GM19099 (cell line): ENCODE results near the gene KNL1.
A peak's percentile ranks its signal among the peaks of the same experiment; 100 is the strongest.

Source experiments
- POLR2A ChIP-seq: IDR thresholded peaks from 3 replicates; pipeline ENCODE4 v1.6.1; 2011; ENCODE audit warnings: low read depth; ENCODE audit not compliant: insufficient read length; ENCODE audit errors: extremely low read depth

The KNL1 gene

DNA sequence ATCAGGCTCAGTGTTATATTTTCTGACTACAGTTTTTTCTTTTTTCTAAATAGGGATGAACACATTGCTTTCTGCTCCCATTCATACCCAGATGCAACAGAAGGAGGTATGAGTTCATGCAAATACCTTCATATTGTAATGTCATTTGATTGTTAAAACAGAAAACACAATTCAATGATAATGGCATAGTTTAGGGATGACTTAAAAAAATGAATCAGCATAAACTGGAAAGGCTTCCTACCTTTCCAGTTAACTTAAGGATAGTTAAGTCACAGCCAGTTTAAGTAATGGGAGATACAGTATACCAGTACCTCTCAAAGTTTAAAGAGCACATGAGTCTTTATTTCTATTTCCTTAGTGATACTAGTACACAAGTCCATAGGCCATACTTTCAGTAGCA is 24.9 kb downstream of the KNL1 start:
- no peak for TF ChIP-seq POLR2A

DNA sequence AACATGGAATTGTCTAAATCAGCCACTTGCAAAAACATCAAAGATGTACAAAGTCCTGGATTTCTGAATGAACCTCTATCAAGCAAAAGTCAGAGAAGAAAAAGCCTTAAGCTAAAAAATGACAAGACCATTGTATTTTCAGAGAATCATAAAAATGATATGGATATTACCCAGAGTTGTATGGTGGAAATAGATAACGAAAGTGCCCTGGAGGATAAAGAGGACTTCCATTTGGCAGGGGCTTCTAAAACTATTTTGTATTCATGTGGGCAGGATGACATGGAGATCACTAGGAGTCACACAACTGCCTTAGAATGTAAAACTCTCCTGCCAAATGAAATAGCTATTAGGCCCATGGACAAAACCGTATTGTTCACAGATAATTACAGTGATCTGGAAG is 29.3 kb downstream of the KNL1 start:
- TF ChIP-seq POLR2A: no peak

DNA sequence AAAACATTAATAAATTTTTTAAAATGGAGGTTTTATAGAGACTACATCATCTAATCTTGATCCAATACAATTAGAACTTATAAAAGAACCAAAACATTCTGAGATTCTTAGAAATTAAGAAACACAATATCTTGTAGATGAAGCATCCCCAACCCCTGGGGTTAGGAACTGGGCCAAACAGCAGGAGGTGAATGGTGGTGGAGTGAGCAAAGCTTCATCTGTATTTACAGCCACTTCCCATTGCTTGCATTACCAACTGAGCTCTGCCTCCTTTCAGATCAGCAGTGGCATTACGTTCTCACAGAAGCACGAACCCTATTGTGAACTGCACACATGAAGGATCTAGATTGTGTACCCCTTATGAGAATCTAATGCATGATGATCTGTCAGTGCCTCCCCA is 36.3 kb downstream of the KNL1 start:
- no peak for TF ChIP-seq POLR2A

DNA sequence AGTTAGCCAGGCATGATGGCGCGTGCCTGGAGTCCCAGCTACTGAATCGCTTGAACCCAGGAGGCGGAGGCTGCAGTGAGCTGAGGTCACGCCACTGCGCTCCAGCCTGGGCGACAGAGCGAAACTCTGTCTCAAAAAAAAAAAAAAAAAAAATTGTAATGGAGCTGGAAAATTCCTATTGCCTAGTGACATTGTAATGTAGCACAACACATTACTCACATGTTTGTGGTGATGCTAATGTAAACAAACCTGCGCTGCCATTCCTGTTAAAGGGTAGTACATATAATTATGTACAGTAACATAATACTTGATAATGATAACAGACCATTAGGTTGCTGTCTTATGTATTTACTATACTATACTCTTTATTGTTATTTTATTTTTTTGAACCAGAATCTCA is 39.1 kb downstream of the KNL1 start:
- no peak for TF ChIP-seq POLR2A

GRCh38 chr15:40637221-40637745 is 43.2 kb downstream of the KNL1 start:
- no peak for TF ChIP-seq POLR2A

GRCh38 chr15:40639677-40640076 is 45.6 kb downstream of the KNL1 start:
- TF ChIP-seq POLR2A: no peak

GRCh38 chr15:40647523-40647922 is 53.5 kb downstream of the KNL1 start:
- TF ChIP-seq POLR2A: no peak

- TF ChIP-seq POLR2A: no peak
These were observed 56.4 kb downstream of the KNL1 start for GRCh38 chr15:40650479-40650878.

- TF ChIP-seq POLR2A: no peak
These were observed 66.6 kb downstream of the KNL1 start for GRCh38 chr15:40660686-40661085.

GRCh38 chr15:40664909-40665308 is 70.9 kb downstream of the KNL1 start:
- no peak for TF ChIP-seq POLR2A

DNA sequence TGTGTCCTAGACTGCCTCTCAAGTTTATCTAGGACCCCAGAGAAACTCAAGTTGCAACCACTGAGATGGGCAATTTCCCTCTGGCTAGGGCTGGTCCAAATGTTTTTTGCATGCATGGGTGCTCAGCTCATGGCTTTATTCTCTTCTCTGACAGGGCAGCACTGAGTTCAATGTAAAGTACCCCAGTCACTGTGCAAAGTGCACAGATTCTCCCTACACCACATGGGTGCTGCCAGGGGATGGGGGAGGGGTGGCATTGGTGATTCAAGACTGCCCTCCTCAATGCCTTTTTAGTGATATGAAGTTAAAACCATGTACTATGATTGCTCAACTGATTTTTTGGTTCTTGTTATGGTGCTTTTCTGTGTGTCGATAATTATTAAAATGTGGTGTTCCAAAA is 86.1 kb downstream of the KNL1 start:
- no peak for TF ChIP-seq POLR2A

DNA sequence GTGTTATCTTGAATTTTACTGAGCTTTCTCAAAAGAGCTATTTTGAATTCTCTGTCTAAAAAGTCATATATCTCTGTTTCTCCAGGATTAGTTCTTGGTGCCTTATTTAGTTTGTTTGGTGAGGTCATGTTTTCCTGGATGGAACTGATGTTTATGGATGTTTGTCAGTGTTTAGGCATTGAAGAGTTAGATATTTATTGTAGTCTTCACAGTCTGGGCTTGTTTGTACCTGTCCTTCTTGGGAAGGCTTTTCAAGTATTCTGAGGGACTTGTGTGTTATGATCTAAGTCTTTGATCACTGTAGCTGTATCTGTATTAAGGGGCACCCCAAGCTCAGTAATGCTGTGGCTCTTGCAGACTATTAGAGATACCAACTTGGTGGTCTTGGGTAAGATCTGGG is 90.3 kb downstream of the KNL1 start:
- no peak for TF ChIP-seq POLR2A

DNA sequence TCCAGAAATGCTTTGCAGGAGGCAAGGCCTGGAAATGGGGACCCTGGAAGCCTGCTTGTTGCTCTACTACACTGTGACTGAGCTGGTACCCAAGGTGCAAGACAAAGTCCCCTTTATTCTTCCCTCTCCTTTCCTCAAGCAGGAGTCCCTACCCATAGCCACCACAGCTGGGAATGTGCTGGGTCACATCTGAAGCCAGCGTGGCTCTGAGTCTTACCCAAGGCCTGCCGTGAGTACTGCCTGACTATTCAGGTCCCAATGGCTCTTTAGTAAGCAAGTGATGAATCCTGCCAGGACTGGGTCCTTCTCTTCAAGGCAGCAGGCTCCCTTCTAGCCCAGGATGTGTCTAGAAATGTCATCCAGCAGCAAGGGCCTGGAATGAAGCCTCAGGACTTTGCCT is 91.3 kb downstream of the KNL1 start:
- no peak for TF ChIP-seq POLR2A

DNA sequence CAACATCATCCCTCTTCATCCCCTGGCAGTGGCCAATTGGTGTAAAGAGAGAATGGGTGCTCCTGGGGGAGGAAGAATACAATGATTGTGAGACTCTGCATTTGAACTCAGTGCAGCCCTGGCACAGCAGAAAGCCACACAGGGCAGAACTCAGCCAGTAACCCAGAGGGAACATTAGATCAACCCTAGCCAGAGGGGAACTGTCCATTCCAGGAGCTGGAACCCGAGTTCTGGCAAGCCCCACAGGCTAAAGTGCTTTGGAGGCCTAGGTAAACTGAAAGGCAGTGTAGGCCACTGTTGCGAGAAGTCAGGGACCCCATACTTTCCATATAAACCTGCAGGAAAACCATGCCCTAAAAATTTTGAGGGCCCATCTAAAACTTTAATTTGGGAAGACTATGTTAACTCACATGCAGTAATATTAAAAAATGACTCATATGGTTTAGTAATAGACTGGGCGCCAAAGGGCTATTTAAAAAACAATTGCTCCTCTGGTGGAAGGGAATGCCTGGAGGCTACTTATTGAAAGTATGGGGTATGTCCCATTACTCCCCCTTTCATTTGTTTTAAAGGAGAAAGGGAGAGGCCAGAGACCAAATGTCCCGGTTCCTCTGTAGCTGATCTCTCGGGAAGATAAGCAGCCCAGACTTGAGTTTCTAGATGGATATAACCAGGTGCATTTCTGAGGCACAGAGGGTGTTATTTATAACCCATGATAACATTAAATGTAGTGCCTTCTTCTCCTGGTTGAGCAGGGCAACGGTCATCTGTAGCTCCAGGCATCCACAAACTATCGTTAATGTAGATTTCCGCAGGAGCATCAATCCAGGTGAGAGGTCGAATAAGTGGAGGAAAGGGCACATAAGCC is 95.1 kb downstream of the KNL1 start:
- no peak for TF ChIP-seq POLR2A

- no peak for TF ChIP-seq POLR2A
These were observed 97.7 kb downstream of the KNL1 start for GRCh38 chr15:40691737-40692136.

- peak; percentile 41 for TF ChIP-seq POLR2A
These were observed 100.0 kb downstream of the KNL1 start for GRCh38 chr15:40693904-40694687.

DNA sequence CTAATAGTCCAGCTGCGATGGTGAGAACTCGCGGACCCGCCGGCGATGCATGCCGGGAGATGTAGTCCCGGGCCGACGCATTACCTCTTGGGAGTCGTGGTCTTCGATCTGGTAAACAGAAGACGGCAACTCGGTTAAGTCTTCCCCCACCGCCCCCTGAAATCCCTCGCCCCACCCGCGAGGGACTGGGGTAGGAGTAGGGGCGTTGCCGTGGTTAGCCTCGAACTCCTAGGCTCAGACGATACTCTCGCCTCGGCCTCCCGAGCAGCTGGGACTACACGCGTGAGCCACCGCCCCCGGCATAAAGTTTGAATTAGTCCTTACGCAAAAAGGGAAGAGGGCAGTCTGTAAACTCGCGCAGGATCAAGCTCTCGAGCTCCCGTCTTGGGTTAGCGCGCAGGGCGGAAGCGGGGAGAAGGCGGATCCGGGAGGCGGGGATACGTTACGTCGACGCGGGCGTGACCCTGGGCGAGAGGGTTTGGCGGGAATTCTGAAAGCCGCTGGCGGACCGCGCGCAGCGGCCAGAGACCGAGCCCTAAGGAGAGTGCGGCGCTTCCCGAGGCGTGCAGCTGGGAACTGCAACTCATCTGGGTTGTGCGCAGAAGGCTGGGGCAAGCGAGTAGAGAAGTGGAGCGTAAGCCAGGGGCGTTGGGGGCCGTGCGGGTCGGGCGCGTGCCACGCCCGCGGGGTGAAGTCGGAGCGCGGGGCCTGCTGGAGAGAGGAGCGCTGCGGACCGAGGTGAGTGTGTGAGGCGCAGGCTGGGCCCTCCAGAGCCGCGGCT is 100.8 kb downstream of the KNL1 start, which contains the start of gene RAD51:
TSS of gene RAD51 (plus strand) at position 487 of the 781 bp plus-strand sequence. CDS start 3,585 bp downstream, outside the sequence.
- TF ChIP-seq POLR2A: peak; percentile 83
